COR-L47 (cell line): ENCODE results near the gene CCDC47.

ENCODE experiments used
- DNase-seq: peaks from one replicate; lab custom pipeline; 2025; lab: John Stamatoyannopoulos, UW

The CCDC47 gene

GRCh38 chr17:63698381-63698885, 75.0 kb downstream of the CCDC47 start:
- no peak for DNase-seq

GRCh38 chr17:63697341-63698286, 75.8 kb downstream of the CCDC47 start:
- no peak for DNase-seq

GRCh38 chr17:63696381-63696961, 76.9 kb downstream of the CCDC47 start:
- DNase-seq: no peak

DNA sequence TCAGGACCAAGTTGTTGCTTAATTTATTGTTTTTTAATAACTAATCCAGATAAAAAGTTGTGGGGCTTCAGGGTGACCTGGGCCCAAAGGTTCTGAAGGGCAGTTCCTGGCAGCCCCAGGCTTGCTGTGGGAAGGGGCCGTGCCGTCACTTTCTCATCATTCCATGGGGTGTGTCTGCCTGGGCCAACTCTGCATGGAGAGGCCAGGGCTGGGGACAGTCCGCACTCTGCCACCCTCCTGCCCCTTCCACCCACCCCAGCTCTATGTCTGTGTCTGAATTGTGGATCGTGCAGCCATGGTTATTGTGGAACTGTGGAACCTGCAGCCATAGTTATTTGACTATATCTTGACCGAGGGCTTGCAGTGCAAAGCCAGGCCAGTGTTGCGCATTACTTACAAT, 77.5 kb downstream of the CCDC47 start:
- DNase-seq: no peak
